LoVo (cell line): Measurements from ENCODE around the gene ACOD1.

Experiments
- DNase-seq: peaks from one replicate; pipeline ENCODE4 v3.0.0-alpha.2; 2016; ENCODE audit warnings: low spot score

Gene ACOD1

DNA sequence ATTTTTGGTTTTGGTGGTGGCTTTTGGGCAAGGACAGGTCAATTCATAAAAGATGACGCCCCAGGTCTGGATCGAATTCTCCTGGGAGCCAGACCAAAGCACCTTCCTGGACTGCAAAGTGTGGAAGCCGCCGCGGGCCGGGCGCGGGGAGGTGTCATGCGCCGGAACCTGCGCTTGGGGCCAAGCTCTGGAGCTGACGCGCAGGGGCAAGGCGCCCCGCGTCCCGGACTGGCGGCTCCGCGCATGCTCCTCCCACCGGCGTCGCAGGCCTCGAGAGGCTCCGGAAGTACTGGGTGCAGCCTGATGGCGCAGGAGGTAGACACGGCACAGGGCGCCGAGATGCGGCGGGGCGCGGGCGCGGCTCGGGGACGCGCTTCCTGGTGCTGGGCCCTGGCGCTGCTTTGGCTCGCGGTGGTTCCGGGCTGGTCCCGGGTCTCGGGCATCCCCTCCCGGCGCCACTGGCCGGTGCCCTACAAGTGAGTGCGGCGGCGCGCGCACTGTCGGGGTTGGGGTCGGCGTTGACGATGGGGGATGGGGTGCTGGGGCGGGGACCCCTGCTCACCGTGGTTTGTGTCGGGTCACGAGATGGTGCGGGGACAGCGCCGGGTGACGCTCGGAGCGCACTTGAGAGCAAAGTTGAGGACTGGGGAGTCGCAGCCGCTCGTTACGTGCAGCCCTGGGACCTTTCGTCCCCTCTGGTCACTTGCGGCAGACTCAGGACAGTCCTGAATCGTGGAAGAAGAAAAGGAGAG, 43.7 kb downstream of the ACOD1 start, which contains the start of gene CLN5:
CLN5 (plus strand) TSS at position 286 of the 752 bp plus-strand sequence; CDS start at position 304, 18 bp downstream.
- peak; percentile 95 for DNase-seq

DNA sequence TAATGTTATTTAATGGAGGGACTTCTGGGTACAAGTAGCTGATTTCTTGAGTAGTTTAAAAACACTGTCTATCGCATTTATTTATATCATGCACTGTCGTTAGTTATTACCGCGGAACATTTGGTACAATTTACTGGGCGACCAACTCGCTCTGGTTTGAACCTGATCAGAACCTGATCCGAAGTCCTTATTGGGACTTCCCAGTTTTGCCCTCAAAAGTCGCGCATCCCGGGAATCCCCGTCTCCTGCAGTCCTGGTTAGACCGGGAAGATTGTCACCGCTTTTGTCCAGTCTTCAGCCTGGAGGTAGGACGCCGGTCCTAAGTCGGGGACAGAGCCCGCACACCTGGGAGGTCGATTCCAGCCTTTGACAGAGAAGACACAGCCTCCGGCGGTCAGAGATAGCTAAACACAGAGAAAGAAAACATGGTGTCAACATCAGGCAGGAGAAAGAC, 44.3 kb downstream of the ACOD1 start:
- DNase-seq = no peak

DNA sequence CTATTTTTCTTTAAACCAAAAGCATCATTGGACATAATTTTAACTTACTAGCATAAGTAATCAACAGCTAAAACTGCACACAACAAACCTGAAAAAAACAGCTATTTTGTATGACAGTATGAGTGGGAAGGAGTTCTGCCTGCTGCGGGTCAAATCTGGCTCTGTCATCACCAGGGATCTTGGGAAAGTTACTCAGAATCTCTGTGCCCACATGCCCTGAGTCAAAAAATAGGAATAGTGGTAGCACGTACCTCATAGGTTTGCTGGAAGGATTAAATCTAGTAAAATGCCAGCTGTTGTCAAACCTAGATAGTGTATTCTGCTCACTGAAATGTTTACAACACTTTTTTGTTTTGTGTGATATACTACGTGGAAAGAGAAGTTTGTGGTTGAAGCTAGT, 44.7 kb downstream of the ACOD1 start:
- DNase-seq = no peak

GRCh38 chr13:76993473-76993872, 45.2 kb downstream of the ACOD1 start:
- no peak for DNase-seq

DNA sequence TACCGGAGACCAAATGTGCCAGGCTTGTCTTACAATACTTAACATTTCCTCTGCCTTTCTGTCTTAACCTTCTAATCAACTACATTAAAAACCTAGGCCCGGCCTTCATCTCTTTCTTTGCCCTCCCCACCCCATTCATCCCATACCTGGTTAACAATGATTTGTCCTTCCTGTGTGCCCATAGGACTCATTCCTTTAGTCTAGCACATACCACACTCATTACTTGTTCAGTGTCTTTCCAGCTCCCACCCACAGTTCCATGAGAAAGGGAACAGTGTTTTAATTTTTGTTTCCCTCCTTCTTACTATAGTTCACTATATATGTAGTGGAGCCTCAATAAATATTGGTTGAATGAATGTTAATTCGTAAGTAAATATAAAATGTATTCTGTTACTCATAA, 46.0 kb downstream of the ACOD1 start:
- no peak for DNase-seq

DNA sequence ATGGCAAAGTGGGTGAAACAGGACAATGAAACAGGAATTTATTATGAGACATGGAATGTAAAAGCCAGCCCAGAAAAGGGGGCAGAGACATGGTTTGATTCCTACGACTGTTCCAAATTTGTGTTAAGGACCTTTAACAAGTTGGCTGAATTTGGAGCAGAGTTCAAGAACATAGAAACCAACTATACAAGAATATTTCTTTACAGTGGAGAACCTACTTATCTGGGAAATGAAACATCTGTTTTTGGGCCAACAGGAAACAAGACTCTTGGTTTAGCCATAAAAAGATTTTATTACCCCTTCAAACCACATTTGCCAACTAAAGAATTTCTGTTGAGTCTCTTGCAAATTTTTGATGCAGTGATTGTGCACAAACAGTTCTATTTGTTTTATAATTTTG, 52.2 kb downstream of the ACOD1 start:
- DNase-seq = peak; percentile 29

- no peak for DNase-seq
These were observed 53.2 kb downstream of the ACOD1 start for GRCh38 chr13:77001540-77001939.

DNA sequence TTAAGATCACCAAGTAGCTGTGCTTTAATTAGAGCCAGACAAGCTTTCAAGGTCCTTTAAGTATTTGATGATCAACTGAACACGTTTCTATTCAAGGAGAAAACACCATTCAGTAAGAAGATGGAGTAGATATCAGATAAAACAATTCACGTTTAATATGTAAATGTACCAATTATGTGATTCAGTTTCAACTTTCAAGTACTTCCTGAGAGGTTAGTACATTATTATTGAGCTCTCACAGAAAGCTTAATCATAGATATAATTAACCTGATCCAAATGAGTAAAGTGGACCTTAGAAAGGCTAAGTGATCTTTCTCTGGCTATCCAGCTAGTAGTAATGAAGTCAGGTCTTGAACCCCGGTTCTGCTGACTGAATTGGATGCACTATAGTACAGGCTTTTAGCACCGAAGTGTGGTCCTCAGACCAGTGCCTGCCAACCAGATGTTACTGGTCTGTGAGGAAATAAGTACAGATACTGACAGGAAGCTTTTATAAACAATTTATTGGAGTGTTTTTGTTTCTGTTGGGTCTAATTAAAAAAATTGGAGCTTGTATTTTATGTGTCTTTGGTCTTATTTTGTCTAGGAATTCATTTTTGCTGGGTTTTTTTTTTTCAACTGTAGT, 53.8 kb downstream of the ACOD1 start:
- no peak for DNase-seq

GRCh38 chr13:77002590-77003190, 54.4 kb downstream of the ACOD1 start:
- DNase-seq = peak; percentile 34
